ENCODE results near the gene SCN2A. TPM values are rescaled to one million over a fixed set of nuclear protein-coding genes. Genes with fewer than 3 reads are reported as not detected.
"Not testable (repeated sequence)": the region's sequence is repeated elsewhere in the genome, so short reads cannot be mapped to it uniquely, and the experiment has no call there.

The SCN2A gene
- total and polyA plus RNA-seq, 9 of the 15 experiments (the other 6 are each of a cell fraction or from before 2014, with no cell fraction given), result 0.08 to 0.69 (median 0.31) TPM; not detected in 1

- intact Hi-C loops (cut with micrococcal nuclease); POLR2A ChIA-PET; H3K4me3 ChIP-seq; H3K9me1 ChIP-seq (ENCODE audit: control insufficient read depth, insufficient read depth, low read length); FAIRE-seq; H3K79me2 ChIP-seq (ENCODE audit: control insufficient read depth, insufficient read depth, low read length); in situ Hi-C loops (cut with MboI); H3K9ac ChIP-seq (ENCODE audit: insufficient read depth in 1 of 2, low read depth in 2 of 2, low read length in 2 of 2); H3K4me1 ChIP-seq (replicated peaks in 1 of 2; ENCODE audit: control insufficient read depth in 2 of 2, insufficient read depth in 2 of 2, low read length in 2 of 2); DNase-seq (ENCODE audit: extremely low read depth in 1 of 4, low spot score in 3 of 4); H2AFZ ChIP-seq (ENCODE audit: low read depth, low read length); BruUV-seq (replicated peaks); H4K20me1 ChIP-seq (replicated peaks; ENCODE audit: control insufficient read depth, insufficient read depth, low read length); H3K27me3 ChIP-seq (ENCODE audit: control insufficient read depth in 2 of 2, insufficient read depth in 2 of 2, low read length in 2 of 2); H3K4me2 ChIP-seq (ENCODE audit: insufficient read depth, low read length); ATAC-seq; H3K36me3 ChIP-seq (ENCODE audit: control insufficient read depth, insufficient read depth, low read length); H3K27ac ChIP-seq (ENCODE audit: extremely low read depth, low read depth, low read length); H3K9me3 ChIP-seq (replicated peaks; ENCODE audit: control insufficient read depth, insufficient read depth, low read depth, low read length): not testable (repeated sequence)
- 2% methylated on average over 3 of the region's 3 CpGs for WGBS (ENCODE audit: insufficient coverage, low coverage, missing lambda C conversion rate)
- CTCF ChIA-PET (ENCODE audit: low intra/inter-chr PET ratio), result interaction anchor here (0.6 kb wide), 1 partner anchor 33 kb away, joined by 3 read pairs; no protein-coding TSS in a partner anchor
These were observed 159.4 kb downstream of the SCN2A start for GRCh38 chr2:165398603-165399002.

GRCh38 chr2:165401285-165401852 lies 162.2 kb downstream of the SCN2A start:
- no peak overlapping the region for H3K9ac ChIP-seq (ENCODE audit: insufficient read depth in 1 of 2, low read depth in 2 of 2, low read length in 2 of 2)
- ChIA-PET POLR2A (no interaction called here), CTCF (ENCODE audit: low intra/inter-chr PET ratio) (interaction anchor here (1.7 kb wide), 1 partner anchor 473 kb away, joined by 4 read pairs; no protein-coding TSS in a partner anchor)
- DNase-seq (ENCODE audit: extremely low read depth in 1 of 4, low spot score in 3 of 4) (peak; percentile 8 to 58 (median 20)), ATAC-seq (peak; percentile 56; the same call in 2 of the 3 replicates), FAIRE-seq (peak; percentile 80)
- H3K9me3 ChIP-seq (replicated peaks; ENCODE audit: control insufficient read depth, insufficient read depth, low read depth, low read length), result no peaks in the 10 kb centered on the region
- H3K27me3 ChIP-seq (ENCODE audit: control insufficient read depth in 2 of 2, insufficient read depth in 2 of 2, low read length in 2 of 2), result no peaks in the 10 kb centered on the region
- no peaks in the 10 kb centered on the region for H3K79me2 ChIP-seq (ENCODE audit: control insufficient read depth, insufficient read depth, low read length)
- no peak overlapping the region for H3K4me3 ChIP-seq
- WGBS (ENCODE audit: insufficient coverage, low coverage, missing lambda C conversion rate), result 1% methylated on average over 5 of the region's 5 CpGs
- no peak overlapping the region for H3K27ac ChIP-seq (ENCODE audit: extremely low read depth, low read depth, low read length)
- H3K36me3 ChIP-seq (ENCODE audit: control insufficient read depth, insufficient read depth, low read length), result no peaks in the 10 kb centered on the region
- no peaks in the 10 kb centered on the region for H3K9me1 ChIP-seq (ENCODE audit: control insufficient read depth, insufficient read depth, low read length)
- BruUV-seq (replicated peaks), result no TSS peak
- intact Hi-C loops (cut with micrococcal nuclease) (loop anchor here (1.0 to 5.0 kb wide), 2 partner anchors 473 to 706 kb away; no protein-coding TSS in a partner anchor), in situ Hi-C loops (cut with MboI) (no loop called here)
- H2AFZ ChIP-seq (ENCODE audit: low read depth, low read length), result no peak overlapping the region
- H3K4me1 ChIP-seq (replicated peaks in 1 of 2; ENCODE audit: control insufficient read depth in 2 of 2, insufficient read depth in 2 of 2, low read length in 2 of 2), result no peaks in the 10 kb centered on the region
- no peak overlapping the region for H3K4me2 ChIP-seq (ENCODE audit: insufficient read depth, low read length)
- no peaks in the 10 kb centered on the region for H4K20me1 ChIP-seq (replicated peaks; ENCODE audit: control insufficient read depth, insufficient read depth, low read length)
- no peak for TF ChIP-seq IRF1 (CRISPR knock-in tag; IDR thresholded peaks at IDR 0.05; ENCODE audit: borderline replicate concordance)
- peak; percentile 81 for TF ChIP-seq ZNF75A (CRISPR knock-in tag; IDR thresholded peaks at IDR 0.05)
- TF ChIP-seq CTCF (IDR thresholded peaks at IDR 0.05 in 2 of 3, conservative IDR thresholded peaks at IDR 0.05 in 1 of 3; ENCODE audit: insufficient read depth in 2 of 3, low read depth in 1 of 3, low read length in 3 of 3), result peak; percentile 17 to 67 (median 55); a peak in 5 of 6 replicates
- no peak for TF ChIP-seq MLLT1 (IDR thresholded peaks at IDR 0.05)
- no peak for TF ChIP-seq SIRT6 (IDR thresholded peaks at IDR 0.05; ENCODE audit: low read depth, low read length)
- peak; percentile 47 for TF ChIP-seq ZNF316 (IDR thresholded peaks at IDR 0.05)
- peak; percentile 47 to 71 for TF ChIP-seq RAD21 (CRISPR knock-in tag; conservative IDR thresholded peaks at IDR 0.05 in 1 of 2, IDR thresholded peaks at IDR 0.05 in 1 of 2)
- peak; percentile 31 for TF ChIP-seq MAFF (IDR thresholded peaks at IDR 0.05; ENCODE audit: low read length)
